Body of pancreas (tissue), 4 donors: ENCODE data around the gene IGFALS.

ENCODE experiments used
- CTCF ChIP-seq, 7 experiments: fragments of 450-650 bp in 4 of 7; fragments of 200-600 bp in 3 of 7; sonication (generic) in 3 of 7; IDR thresholded peaks; one replicate each; pipeline ENCODE4 v1.5.1; 2016 to 2019; ENCODE audit warnings: antibody characterized with exemption in 7 of 7
- POLR2A ChIP-seq, 3 donors: fragments of 450-650 bp; IDR thresholded peaks; one replicate each; pipeline ENCODE4 v1.6.1; 2016; ENCODE audit warnings: antibody characterized with exemption in 3 of 3, mild to moderate bottlenecking in 2 of 3

DNA sequence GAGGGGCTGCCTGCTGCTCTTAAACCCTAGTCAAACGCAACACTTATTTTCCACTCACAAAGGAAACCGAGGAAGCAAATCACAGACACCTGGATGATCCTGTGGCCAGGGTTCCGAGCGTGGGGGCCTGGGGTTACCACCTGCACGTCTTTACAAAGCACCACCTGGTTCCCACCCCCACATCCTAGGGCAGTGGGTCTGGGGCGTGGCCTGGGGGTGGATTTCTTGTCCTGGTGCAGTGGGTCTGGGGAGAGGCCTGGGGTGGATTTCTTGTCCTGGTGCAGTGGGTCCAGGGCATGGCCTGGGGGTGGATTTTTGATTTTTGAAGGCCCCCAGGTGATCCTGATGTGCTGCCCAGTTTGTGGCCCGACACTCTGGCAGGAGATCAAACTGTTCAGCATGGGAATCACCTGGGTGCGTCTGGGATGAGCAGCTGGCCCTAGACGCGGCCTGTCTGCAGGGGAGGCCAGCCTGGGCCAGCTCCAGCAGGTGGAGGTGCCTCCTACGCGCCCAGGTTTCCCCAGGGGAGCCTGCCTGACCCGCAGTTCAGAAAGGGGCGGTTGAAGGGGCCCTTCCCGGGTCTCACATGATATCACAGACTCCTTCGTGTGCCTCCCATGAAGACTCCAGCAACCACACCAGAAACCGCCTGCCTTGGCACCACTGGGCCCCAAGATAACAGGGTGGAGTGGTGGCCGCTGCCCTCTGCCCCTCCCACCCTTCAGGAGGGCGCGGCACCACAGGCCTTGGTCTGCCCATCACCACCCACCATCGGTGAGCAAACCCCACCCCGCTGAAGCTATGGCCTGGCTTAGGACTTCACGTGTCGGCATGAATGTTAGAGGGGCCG, 26.8 kb upstream of the IGFALS start:
- TF ChIP-seq CTCF (IDR thresholded peaks at IDR 0.05) (no peak), POLR2A (IDR thresholded peaks at IDR 0.05) (no peak)
